SU-DHL-6 (cell line): ENCODE measurements around the gene OSCAR.

Source experiments
- H2AFZ ChIP-seq: fragments of 200-600 bp; sonication (generic); 2 replicates; pipeline ENCODE4 v1.6.1; 2014; ENCODE audit warnings: low read depth, mild to moderate bottlenecking, moderate library complexity, mixed read lengths, antibody characterized with exemption, low read length; ENCODE audit not compliant: severe bottlenecking
- H3F3A ChIP-seq: fragments of 200-600 bp; shearing (Covaris generic); 2 replicates; pipeline ENCODE4 v1.6.0; 2016; ENCODE audit warnings: antibody characterized with exemption, mild to moderate bottlenecking; ENCODE audit not compliant: insufficient read depth
- H3K27ac ChIP-seq: fragments of 200-600 bp; sonication (generic); 2 replicates; pipeline ENCODE4 v1.5.1; 2016; ENCODE audit warnings: low read depth, mild to moderate bottlenecking, low read length, moderate library complexity, mixed read lengths
- H3K27me3 ChIP-seq: fragments of 200-600 bp; sonication (generic), shearing (Covaris generic); 2 replicates; pipeline ENCODE4 v1.6.0; 2014; ENCODE audit warnings: mild to moderate bottlenecking, low read length
- H3K36me3 ChIP-seq: fragments of 200-600 bp; sonication (generic); 2 replicates; pipeline ENCODE4 v1.6.1; 2014; ENCODE audit warnings: mild to moderate bottlenecking, low read length, mixed read lengths
- H3K4me2 ChIP-seq: fragments of 300-600, 200-600 bp; shearing (Covaris generic), sonication (generic); 2 replicates; pipeline ENCODE4 v1.6.0; 2014; ENCODE audit warnings: low read length, low read depth, mild to moderate bottlenecking; ENCODE audit not compliant: poor library complexity, severe bottlenecking
- H3K4me3 ChIP-seq: fragments of 200-600 bp; sonication (generic); 2 replicates; pipeline ENCODE4 v1.5.1; 2014; ENCODE audit warnings: antibody characterized with exemption, low read length, mild to moderate bottlenecking, mixed read lengths; ENCODE audit not compliant: insufficient read depth, poor library complexity, severe bottlenecking
- H3K79me2 ChIP-seq: fragments of 200-600 bp; sonication (generic); 2 replicates; pipeline ENCODE4 v1.6.1; 2014; ENCODE audit warnings: mild to moderate bottlenecking, low read length, moderate library complexity; ENCODE audit not compliant: insufficient read depth
- H3K9ac ChIP-seq: fragments of 200-600 bp; sonication (generic); 2 replicates; pipeline ENCODE4 v1.7.0; 2014; ENCODE audit warnings: mild to moderate bottlenecking, low read length
- H3K9me2 ChIP-seq: fragments of 200-600 bp; sonication (generic); replicated peaks from 2 replicates; pipeline ENCODE4 v1.6.1; 2014; ENCODE audit warnings: low read length; ENCODE audit not compliant: insufficient read depth
- H3K9me3 ChIP-seq: fragments of 200-600 bp; sonication (generic); 2 replicates; pipeline ENCODE4 v1.6.1; 2014; ENCODE audit warnings: low read length, mixed read lengths; ENCODE audit not compliant: insufficient read depth
- H4K20me1 ChIP-seq: fragments of 200-600 bp; sonication (generic); 2 replicates; pipeline ENCODE4 v1.6.1; 2014; ENCODE audit warnings: low read depth, mild to moderate bottlenecking, antibody characterized with exemption, low read length, moderate library complexity, mixed read lengths
- EZH2phosphoT487 ChIP-seq: fragments of 200-600 bp; sonication (generic), shearing (Covaris generic); conservative IDR thresholded peaks from 2 replicates; pipeline ENCODE4 v1.6.1; 2018; ENCODE audit warnings: mild to moderate bottlenecking, antibody characterized with exemption, low read length, moderate library complexity, mixed read lengths
- TF ChIP-seq, protein P1 (sequence below): fragments of 200-600 bp; sonication (generic); IDR thresholded peaks from one replicate; pipeline ENCODE4 v1.5.1; 2017; ENCODE audit warnings: antibody characterized with exemption, mild to moderate bottlenecking, low read length, moderate library complexity; ENCODE audit not compliant: insufficient read depth, poor library complexity, severe bottlenecking

OSCAR gene

DNA sequence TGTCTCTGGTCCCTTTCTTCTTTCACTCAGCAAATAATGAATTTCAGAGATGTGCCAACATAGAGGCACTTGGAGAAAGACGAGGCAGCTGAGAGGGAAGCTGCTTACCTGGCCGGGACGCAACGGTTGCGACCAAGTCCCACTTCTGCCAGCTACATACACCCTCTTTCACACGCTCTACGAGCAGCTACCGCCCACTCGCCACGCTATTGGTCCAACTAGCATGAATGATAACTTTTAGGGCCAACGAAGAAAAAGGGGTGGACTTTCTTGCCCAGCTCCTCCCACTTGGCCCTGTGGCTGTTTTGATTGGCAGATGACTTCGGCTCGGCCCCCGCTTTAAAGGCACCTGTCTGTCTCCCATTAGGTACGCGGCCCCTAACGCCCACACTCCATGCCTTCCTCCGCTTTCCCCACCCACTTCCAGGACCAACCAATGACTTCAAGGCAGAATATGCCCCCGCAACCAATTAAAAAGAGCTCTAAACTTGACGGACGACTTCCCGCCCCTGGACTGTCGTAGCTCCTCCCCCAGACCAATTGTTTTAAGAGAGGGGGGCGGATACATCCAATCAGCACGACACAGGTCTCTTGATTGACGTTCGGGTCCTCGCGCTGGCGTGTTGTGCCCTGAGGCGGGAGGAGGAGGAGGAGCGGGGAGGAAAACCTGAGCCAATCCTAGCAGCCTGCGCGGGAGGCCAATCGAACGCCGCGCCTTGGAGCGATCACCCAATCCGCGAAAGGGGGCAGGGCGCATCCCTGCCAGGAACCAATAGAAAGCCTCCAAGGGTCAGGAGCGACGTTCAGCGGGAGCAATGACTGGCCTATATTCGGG is 36.5 kb upstream of the OSCAR start:
- H3K9me3 ChIP-seq = no peaks in the 10 kb centered on the region
- peak overlapping the region; percentile 69 for H2AFZ ChIP-seq
- no peaks in the 10 kb centered on the region for H3K9me2 ChIP-seq
- peak overlapping the region; percentile 88 for H3K9ac ChIP-seq
- no peaks in the 10 kb centered on the region; the same call in 1 of the 2 replicates for H4K20me1 ChIP-seq
- no peaks in the 10 kb centered on the region for H3K27me3 ChIP-seq
- H3K4me3 ChIP-seq = peak overlapping the region; percentile 75
- no peaks in the 10 kb centered on the region for H3F3A ChIP-seq
- H3K4me2 ChIP-seq = peak overlapping the region; percentile 82
- H3K36me3 ChIP-seq = no peaks in the 10 kb centered on the region
- H3K79me2 ChIP-seq = peaks cover 43% of the 10 kb centered on the region
- TF ChIP-seq EZH2phosphoT487 = no peak
- TF ChIP-seq, protein P1, sequence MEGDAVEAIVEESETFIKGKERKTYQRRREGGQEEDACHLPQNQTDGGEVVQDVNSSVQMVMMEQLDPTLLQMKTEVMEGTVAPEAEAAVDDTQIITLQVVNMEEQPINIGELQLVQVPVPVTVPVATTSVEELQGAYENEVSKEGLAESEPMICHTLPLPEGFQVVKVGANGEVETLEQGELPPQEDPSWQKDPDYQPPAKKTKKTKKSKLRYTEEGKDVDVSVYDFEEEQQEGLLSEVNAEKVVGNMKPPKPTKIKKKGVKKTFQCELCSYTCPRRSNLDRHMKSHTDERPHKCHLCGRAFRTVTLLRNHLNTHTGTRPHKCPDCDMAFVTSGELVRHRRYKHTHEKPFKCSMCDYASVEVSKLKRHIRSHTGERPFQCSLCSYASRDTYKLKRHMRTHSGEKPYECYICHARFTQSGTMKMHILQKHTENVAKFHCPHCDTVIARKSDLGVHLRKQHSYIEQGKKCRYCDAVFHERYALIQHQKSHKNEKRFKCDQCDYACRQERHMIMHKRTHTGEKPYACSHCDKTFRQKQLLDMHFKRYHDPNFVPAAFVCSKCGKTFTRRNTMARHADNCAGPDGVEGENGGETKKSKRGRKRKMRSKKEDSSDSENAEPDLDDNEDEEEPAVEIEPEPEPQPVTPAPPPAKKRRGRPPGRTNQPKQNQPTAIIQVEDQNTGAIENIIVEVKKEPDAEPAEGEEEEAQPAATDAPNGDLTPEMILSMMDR = no peak
- no peak overlapping the region for H3K27ac ChIP-seq

DNA sequence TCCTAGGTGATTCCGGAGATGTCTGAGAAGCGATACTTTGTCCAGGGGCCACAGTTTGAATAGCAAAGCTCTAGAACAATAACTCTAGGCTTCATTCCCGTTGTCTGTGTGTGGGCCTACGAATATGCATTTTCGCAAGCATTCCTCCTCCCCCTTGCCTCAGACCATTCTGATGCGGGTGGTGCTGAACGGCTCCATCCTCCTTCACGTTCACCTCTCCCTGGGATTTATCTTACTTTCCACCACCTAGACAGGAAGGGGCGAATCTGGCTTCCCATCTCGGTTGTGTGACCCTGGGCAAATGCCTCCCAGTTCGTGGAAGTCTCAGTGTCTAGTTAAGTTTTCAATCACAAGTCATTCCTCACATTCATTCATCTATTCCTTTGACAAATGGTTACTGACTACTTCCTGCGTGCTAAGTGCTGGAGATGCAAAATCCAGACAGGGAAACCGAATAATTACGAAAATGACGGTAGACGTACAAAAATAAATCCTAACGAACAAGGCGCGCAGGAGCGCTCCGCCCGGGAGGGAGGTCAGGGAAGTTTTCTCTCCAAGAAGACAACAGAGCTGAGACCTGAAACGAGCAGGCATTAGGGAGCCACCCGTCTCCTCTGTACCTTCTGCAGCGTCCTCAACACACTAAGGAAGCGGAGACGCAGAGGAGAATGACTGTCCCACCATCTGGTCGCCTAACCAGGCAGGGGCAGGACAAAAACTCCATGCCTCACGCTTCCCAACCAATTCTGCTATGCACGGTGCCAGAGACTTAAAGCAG is 35.7 kb upstream of the OSCAR start:
- H3K27ac ChIP-seq = no peak overlapping the region
- no peaks in the 10 kb centered on the region for H3K9me2 ChIP-seq
- H4K20me1 ChIP-seq = no peaks in the 10 kb centered on the region; the same call in 1 of the 2 replicates
- H3K36me3 ChIP-seq = no peaks in the 10 kb centered on the region
- H3K9ac ChIP-seq = peak overlapping the region; percentile 63
- H3K9me3 ChIP-seq = no peaks in the 10 kb centered on the region
- TF ChIP-seq EZH2phosphoT487 = no peak
- TF ChIP-seq, protein P1 = no peak
- H3K27me3 ChIP-seq = no peaks in the 10 kb centered on the region
- H3K4me3 ChIP-seq = peak overlapping the region; percentile 57
- H2AFZ ChIP-seq = peak overlapping the region; percentile 69
- no peaks in the 10 kb centered on the region for H3F3A ChIP-seq
- peak overlapping the region; percentile 82 for H3K4me2 ChIP-seq
- peaks cover 35% of the 10 kb centered on the region for H3K79me2 ChIP-seq

DNA sequence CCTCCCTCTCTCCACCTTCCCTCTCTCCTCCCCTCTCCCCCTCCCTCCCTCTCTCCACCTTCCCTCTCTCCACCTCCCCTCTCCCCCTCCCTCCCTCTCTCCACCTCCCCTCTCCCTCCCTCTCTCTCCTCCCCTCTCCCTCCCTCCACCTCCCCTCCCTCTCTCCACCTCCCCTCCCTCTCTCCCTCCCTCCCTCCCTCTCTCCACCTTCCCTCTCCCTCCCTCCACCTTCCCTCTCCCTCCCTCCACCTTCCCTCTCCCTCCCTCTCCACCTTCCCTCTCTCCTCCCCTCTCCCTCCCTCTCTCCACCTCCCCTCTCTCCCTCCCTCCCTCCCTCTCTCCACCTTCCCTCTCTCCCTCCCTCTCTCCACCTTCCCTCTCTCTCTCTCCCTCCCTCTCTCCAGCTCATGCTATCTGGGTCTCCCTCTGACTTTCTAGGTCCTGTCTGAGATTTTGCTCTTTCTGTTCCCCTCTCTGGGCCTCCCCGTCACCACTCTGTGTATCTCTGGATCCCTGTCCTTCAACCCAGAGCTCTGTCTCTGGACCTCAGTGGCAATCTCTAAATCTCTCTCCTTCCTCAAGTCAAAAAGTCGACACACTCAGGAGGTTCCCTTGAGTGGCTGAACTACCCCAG is 33.5 kb upstream of the OSCAR start:
- Histone ChIP-seq H3K4me3 (no peak overlapping the region), H3K27me3 (no peaks in the 10 kb centered on the region), H3F3A (no peaks in the 10 kb centered on the region), H3K79me2 (peaks cover 13% of the 10 kb centered on the region), H3K4me2 (no peak overlapping the region), H3K9ac (no peak overlapping the region), H3K9me2 (no peaks in the 10 kb centered on the region), H4K20me1 (no peaks in the 10 kb centered on the region), H2AFZ (no peak overlapping the region), H3K27ac (no peak overlapping the region), H3K9me3 (no peaks in the 10 kb centered on the region), H3K36me3 (no peaks in the 10 kb centered on the region)
- no peak for TF ChIP-seq EZH2phosphoT487
- TF ChIP-seq, protein P1 = no peak
